CD4-positive, alpha-beta T cell treated with Interleukin-17A for 4 hours (primary cell): ENCODE measurements around the gene NELFCD.
"Not testable (repeated sequence)": the region's sequence is repeated elsewhere in the genome, so short reads cannot be mapped to it uniquely, and the experiment has no call there.

Experiments
- DNase-seq: peaks from one replicate; pipeline ENCODE4 v3.0.0-alpha.2; 2020; ENCODE audit warnings: mixed read lengths

Gene NELFCD

DNA sequence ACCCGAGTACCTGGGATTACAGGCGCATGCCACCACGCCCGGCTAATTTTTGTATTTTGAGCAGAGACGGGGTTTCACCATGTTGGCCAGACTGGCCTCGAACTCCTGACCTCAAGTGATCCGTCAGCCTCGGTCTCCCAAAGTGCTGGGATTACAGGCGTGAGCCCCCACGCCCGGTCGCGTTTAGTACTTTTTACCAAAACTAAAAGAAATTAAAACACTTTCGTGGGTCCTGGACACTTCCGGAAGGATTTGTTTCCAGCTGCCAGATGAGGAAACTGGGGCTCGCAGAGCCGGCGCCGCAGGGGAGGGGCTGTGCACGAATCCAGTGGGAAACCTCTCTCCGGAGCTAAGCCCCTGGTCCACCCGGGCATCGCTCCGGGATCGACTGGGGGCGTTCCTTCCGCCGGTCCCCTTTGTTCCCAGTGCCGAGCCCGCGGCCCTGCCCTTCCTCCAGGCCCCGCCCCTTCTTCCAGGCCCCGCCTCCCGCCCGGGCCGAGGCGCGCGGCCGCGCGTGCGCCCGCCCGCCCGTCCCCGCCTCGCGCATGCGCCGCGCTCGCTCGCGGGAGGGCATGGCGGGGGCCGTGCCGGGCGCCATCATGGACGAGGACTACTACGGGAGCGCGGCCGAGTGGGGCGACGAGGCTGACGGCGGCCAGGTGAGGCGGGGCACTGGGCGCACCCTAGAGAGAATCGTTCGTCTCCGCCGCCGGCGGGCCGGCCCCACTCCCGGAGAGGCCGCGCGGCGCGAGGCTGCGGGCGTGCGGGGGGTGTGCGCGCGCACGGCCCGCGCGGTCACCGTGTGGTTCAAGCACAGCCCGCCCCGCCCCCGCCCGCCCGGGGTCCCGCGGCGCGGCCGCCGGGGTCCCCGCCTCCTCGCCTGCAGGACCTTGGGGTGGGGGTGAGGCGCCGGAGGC is at the start of gene NELFCD:
NELFCD (plus strand) TSS at position 546 of the 917 bp plus-strand sequence; CDS start at position 600, 54 bp downstream.
- peak; percentile 94 for DNase-seq

- DNase-seq = no peak
These were observed 48.9 kb upstream of the NELFCD start for GRCh38 chr20:58932170-58932569.

- no peak for DNase-seq
These were observed 43.0 kb upstream of the NELFCD start for GRCh38 chr20:58938078-58938477.

GRCh38 chr20:58938541-58938940 is 42.5 kb upstream of the NELFCD start:
- DNase-seq = no peak

DNA sequence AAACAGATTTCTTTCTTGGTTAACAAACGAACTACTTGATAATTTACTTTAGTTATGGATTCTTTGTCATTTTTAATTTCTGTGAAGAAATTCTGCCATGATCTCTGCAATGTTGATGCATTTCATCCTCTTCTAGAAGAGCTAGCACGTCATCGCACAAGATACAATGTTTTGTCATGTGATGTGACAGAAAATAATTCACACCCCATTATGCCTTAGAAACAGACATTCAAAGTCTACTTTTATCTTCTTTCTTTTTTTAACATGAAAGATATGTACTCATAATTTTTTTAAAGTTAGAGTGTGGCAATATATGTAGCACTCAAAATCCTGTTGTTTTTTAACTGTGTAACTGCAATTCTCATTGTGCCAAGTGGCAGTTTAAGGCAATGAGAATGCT is 39.6 kb upstream of the NELFCD start:
- DNase-seq = no peak

GRCh38 chr20:58942549-58942948 is 38.5 kb upstream of the NELFCD start:
- DNase-seq = no peak

GRCh38 chr20:58944610-58945009 is 36.4 kb upstream of the NELFCD start:
- DNase-seq = no peak

GRCh38 chr20:58945965-58946631 is 35.0 kb upstream of the NELFCD start:
- no peak for DNase-seq

DNA sequence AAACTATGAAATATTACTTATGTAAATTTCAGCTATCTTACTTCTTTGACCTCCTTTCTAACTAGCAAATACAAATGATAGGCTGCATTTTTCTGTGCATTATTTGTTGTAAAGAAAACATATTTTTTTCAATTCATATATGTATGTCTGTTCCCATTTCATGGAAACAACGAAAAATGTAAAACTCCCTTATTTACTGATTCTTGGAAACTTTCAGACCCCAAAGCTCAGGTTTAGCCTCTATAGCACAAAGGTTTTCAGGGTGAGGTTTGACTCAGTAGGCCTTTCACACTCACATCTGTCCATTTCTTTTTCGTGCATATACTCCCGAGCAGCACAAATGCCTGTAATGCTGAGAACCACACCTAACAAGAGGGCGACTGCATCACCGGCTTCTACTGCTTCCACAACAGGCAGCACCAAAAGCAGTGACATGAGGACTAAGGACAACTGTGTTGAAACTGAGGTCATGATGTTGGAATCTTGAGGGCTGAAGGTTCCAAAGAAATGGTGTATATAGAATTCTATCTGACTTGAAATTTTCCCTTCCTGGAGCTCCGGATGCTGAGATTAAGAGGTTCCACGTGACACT is 33.2 kb upstream of the NELFCD start:
- DNase-seq = not testable (repeated sequence)

DNA sequence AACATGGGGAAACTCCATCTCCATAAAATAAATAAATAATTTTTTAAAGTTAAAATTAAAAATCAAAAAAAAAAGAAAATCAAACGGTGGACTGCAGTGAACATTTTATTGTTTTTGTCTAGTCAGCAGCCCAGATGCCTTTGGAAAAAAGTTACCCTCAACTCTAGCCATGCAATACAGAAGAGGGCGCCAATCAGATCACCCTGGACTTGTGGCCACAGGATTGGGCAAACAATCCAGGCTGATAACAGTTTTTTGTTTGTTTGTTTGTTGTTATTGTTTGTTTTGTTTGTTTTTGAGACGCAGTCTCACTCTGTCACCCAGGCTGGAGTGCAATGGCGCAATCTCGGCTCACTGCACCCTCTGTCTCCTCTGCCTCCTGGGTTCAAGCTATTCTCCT is 30.5 kb upstream of the NELFCD start:
- DNase-seq = no peak

- no peak for DNase-seq
These were observed 28.0 kb upstream of the NELFCD start for GRCh38 chr20:58953050-58953449.

GRCh38 chr20:58956078-58956477 is 25.0 kb upstream of the NELFCD start:
- DNase-seq = no peak

DNA sequence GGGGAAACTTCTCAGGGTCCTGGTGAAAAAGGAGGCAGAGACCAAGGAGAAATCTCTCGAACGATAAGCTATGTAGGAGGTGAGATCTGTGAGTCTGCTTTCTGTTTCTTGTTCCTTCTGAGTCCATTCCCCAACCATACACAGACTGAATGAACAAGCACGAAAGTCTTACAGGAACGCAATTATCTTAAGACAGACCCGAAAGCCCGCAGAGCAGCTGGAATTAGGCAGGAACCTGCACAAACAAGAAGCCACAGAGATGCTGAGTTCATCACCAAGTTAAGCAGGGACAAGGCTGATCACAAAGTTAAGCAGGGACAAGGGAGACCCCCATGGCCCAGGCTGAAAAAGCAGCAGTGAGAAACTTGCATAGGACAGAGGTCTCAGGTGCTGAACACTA is 21.4 kb upstream of the NELFCD start:
- no peak for DNase-seq

DNA sequence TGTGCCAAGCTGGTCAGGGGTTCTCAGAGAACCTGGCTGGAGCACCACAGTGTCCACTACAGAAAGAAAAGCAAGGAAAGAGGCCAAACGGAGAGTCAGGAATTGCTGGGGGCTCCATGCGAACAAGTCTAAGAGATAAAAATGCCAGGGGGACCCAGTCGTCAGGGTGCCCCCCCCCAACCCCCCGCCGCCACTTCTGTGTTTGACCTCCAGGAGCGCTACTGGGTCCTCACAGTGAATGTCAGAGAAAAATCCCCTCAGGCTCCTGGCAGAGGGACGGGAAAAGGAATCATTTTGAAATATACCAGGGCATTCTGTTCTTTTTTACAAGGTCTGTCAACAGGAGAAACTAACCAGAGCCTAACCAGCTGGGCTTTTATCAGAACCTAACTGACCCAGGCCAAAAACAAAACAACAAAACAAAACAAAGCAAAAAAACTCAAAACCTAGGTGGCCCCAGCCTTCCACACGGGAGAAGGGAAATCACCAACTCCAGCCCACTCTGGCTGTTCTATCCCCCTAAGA is 17.9 kb upstream of the NELFCD start:
- DNase-seq = no peak

DNA sequence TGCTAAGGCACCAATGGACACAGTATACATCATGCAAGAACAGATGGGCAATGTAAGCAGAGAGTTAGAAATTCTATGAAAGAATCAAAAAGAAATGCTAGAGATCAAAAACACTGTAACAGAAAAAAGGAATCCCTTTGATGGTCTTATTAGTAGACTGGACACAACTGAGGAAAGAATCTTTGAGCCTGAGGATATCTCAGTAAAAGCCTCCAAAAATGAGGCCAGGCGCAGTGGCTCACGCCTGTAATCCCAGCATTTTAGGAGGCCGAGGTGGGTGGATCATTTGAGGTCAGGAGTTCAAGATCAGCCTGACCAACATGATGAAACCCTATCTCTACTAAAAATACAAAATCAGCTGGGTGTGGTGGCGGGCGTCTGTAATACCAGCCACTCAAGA is 17.1 kb upstream of the NELFCD start:
- DNase-seq = not testable (repeated sequence)

DNA sequence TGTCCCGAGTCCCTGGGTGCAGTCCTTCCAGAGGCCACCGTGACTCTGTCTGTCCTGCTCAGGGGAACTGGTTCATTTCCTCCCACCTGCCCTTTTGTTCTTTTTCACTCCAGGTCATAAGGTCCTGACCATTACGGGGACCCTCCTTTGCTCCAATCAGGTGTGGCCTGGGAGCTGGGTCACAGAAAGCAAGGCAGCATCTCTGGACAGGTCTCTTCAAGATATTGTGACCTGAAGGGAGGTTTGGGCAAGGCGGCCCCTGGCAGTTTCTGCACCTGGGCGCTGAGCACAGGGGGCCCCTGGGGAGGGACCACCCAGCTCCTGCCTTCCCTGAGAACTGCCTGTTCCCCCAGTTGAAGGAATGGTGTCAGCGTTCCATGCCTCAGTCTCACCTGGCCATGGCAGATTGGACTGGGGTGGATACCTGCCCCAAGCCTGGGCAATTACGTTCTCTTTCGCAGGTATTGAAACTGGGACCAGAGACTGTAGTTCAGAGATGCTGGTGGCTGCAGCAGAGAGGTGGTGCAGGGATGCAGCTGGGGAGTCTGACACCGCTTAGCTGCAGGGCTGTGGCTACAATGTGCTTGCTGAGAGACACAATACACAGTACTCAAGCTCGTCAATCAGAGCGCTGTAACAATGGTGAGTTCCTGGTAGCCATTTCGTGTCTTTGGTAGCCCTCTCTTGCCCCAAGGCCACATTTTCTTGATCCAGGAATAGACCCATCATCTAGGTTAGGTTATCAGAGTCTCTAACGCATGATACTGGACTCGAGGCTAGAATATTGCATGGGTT is 15.6 kb upstream of the NELFCD start:
- no peak for DNase-seq

- no peak for DNase-seq
These were observed 13.2 kb upstream of the NELFCD start for GRCh38 chr20:58967652-58968429.

GRCh38 chr20:58969439-58969838 is 11.6 kb upstream of the NELFCD start:
- DNase-seq = no peak

- DNase-seq = no peak
These were observed 10.9 kb upstream of the NELFCD start for GRCh38 chr20:58970146-58970545.

DNA sequence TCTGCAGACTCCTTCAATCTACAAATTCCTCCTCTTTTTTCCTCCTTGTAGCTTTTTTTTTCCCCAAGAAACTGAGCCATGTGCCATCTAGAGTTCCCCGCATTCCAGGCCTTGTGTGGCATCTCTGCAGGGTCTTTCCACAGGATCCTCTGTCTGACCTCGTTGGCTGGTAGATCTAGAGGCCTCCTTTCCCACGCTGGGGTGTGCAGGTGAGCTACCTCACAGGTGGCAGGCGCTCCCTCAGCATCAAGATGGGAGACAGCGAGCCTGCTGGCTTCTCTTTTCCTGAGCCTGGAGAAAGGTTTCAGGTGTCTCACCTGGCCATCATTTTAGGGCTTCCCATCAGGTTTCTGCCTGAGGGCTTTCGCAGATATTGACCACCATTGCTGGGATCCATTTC is 9.6 kb upstream of the NELFCD start:
- DNase-seq = no peak

GRCh38 chr20:58973179-58973578 is 7.9 kb upstream of the NELFCD start:
- DNase-seq = no peak

- no peak for DNase-seq
These were observed 7.2 kb upstream of the NELFCD start for GRCh38 chr20:58973866-58974265.
